GM18951 (cell line): ENCODE data around the gene MRPL37.
"Not testable (repeated sequence)": the region's sequence is repeated elsewhere in the genome, so short reads cannot be mapped to it uniquely, and the experiment has no call there.

Experiments
- POLR2A ChIP-seq: IDR thresholded peaks from 4 replicates; pipeline ENCODE4 v1.6.1; 2011; ENCODE audit warnings: mild to moderate bottlenecking; ENCODE audit not compliant: insufficient read length, insufficient read depth; ENCODE audit errors: extremely low read depth
- in situ Hi-C: fragments of 300-500 bp; cut with MboI; formaldehyde crosslinking; loops from one replicate; pipeline ENCODE4 v1.12.0; 2022; ENCODE audit warnings: low sequenced_read_pairs, mixed read lengths, inconsistent platforms; ENCODE audit not compliant: unreplicated experiment

Gene MRPL37

DNA sequence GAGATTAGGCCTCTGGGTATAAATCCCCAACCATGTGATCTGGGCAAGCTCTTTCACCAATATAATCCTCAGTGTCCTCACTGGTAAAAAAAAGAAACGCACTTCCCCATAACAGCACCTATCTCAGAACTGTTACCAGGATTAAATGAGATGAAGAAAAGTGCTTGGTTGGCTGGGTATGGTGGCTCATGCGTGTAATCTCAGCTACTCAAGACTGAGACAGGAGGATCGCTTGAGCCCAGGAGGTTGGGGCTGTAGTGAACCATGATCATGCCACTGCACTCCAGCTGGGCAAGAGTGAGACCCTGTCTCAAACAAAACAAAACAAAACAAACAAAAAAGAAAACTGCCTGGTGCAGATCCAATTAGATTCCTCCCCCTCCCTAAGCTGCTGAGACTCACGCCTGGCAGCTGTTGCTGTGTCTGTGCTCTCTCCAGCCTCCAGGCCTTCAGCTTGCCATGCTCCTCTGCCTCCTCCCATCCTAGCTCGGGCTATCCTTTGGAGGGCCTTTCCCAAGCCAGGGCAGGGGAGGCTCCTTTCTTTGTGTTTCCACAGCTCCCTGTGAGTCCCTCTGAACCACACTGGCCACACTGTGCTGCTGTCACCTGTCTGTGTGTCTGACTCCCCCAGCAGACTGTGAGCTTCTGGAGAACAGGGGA is 19.1 kb upstream of the MRPL37 start:
- in situ Hi-C loops, result no loop called here
- TF ChIP-seq POLR2A, result no peak

DNA sequence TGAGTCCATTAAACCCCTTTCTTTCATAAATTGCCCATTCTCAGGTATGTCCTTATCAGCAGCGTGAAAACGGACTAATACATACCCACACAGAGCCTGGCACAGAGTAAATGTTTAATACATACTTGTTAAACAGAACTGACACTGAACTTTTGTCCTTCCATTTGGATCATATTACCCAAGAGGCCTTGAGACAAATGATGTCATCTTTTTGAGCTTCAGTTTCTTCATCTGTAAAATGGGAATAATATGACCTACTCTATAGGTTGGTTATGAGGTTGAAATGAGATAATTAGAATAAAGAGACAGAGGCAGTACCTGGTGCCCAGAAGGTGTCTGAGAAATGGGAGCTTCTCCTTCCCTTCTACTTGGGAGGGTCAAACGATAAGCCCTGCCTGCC is 13.9 kb upstream of the MRPL37 start:
- TF ChIP-seq POLR2A, result no peak
- in situ Hi-C loops, result no loop called here

DNA sequence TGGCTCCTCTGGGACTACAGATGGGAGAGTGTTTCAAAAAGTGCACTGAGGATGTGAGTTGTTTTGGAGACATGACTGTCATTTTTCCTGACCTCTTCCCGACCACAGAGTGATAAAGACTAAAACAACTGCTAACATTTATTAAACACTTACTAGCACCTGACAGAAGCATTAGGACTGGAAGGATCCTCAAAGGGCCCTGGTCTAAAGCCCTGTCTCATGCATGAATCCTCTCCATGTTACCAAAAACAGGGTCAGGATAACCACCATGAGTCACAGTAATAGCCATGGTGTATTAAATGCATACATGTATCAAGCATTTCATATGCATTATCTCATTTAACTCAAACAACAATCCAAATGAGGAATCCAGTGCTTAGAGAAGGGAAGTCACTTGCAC is 11.7 kb upstream of the MRPL37 start:
- in situ Hi-C loops, result no loop called here
- no peak for TF ChIP-seq POLR2A

DNA sequence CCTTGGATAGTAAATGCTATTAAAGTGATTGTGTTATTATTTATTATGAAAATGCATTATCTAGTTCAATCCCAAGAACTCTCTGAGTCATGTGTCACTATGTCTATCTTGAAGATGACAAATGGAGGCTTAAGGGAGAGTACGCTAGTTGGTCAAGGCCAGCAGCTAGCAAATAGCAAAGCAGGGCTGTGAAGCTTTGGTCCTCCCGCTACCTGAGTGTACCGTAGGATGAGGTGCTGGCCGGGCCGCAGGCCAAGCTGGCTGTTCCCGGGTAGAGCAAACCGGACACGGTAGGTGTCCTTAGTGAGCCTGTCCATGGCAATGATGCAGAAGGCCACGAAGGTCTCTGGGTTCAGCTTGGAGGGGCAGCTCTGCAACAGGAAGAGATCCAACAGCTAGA is 9.4 kb upstream of the MRPL37 start:
- TF ChIP-seq POLR2A, result no peak
- in situ Hi-C loops, result no loop called here

- no peak for TF ChIP-seq POLR2A
- in situ Hi-C loops, result no loop called here
Measured at GRCh38 chr1:54191525-54191924, 8.4 kb upstream of the MRPL37 start.

- no peak for TF ChIP-seq POLR2A
- in situ Hi-C loops, result no loop called here
Measured at GRCh38 chr1:54193453-54193852, 6.5 kb upstream of the MRPL37 start.

DNA sequence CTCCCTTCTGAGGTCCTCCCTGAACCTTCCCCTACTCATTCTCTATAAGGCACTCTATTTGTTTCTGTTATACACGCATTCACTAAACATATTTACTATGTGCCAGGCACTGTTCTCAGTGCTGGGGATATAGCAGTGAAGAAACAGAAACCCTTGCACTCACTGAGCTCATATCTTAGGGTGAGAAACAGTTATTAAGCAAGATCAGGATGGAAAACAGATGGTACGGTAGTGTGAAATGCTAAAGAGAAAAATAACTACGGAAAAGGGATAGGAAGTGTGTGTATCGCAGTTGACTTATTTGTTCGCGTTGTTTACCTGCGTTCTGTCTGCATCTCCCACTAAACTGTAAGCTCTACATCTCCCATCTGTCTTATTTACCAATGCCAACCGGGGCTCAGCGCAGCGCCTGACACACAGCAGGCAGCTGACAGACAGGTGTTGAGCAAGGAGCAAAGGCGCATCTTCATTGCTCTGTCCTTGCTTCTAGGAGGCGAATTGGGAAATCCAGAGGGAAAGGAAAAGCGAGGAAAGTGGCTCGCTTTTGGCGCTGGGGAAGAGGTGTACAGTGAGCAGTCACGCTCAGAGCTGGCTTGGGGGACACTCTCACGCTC is 709 bp upstream of the MRPL37 start:
- TF ChIP-seq POLR2A, result no peak
- in situ Hi-C loops, result no loop called here

- in situ Hi-C loops, result no loop called here
- TF ChIP-seq POLR2A, result no peak
Measured at GRCh38 chr1:54200519-54200997, 591 bp downstream of the MRPL37 start.

- in situ Hi-C loops, result no loop called here
- no peak for TF ChIP-seq POLR2A
Measured at GRCh38 chr1:54204199-54204598, 4.2 kb downstream of the MRPL37 start.

DNA sequence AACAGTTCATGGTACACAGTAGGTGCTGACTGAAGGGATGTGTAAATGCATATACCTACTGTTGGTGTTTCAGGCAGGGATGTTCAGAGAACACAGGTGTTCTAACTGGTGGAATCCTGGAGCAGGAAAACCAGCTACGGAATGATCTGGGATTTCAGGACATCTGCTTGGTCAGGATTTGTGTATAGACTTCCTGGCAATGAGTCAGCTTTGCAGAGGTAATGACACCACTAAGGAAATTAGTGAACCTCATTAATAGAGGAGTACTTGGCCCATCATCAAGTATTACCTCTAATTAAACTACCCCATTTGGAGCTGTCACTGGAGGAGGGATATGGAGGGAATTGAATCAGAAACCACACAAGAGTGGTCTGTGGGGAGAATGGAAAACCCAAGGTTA is 7.3 kb downstream of the MRPL37 start:
- in situ Hi-C loops, result no loop called here
- TF ChIP-seq POLR2A, result no peak

DNA sequence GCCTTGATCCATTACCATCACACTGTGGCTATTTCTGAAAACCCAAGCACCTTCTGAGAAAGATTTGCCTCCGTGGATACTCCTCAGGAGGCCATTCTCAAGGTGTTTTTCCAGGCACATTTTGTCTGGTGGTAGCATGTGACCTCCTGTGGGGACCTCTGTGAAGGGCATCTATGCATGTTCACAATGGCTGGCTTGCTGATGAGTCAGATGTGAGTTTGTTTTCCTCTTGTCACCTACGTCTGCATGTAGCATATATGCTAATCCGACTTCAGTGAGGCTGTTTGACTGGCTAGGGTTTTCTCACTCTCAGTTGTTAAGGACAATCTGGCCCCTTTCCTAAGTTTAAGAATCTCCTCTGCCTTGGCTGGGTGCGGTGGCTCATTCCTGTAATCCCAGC is 7.9 kb downstream of the MRPL37 start:
- in situ Hi-C loops, result not testable (repeated sequence)

DNA sequence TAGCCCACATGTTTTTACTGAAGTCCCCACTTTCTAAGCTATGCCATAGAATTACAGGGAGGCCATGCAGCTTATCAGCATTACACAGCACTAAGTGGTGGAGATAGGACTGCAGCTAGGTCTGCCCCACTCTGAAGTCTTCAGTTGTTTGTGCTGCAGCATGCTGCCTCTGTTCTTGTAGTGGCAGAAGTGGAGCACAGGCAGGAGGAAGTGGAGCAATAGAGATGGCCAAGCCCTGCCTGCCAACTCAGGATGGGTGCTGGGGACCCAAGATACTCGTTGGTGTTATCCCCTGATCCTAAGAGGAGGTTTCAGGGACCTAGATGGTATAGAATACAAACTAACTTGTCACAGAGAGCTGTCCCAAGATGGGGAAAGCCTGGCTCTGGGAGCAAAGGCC is 12.9 kb downstream of the MRPL37 start:
- in situ Hi-C loops, result no loop called here

DNA sequence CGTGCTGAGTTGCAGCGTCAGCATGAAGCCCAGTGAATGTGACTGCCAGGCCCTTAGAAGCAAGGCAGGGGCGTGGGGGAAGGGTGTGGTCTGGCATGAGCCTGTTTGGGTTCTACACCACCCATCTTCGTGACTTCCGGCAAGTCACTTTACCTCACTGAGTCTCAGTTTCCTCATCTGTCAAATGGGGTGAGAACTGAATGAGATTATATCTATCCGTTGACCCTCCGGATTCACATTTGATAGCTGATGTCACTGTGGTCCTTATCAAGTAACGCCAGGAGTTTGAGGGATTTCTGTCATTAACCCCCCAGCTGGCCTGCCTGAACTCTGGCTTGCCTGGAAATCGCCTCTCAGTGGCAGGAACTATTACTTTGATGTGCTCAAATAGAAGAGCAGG is 15.6 kb downstream of the MRPL37 start:
- in situ Hi-C loops, result no loop called here
- no peak for TF ChIP-seq POLR2A

More for the DNA sequence above, 12.9 kb downstream of the MRPL37 start:
- no peak for TF ChIP-seq POLR2A

DNA sequence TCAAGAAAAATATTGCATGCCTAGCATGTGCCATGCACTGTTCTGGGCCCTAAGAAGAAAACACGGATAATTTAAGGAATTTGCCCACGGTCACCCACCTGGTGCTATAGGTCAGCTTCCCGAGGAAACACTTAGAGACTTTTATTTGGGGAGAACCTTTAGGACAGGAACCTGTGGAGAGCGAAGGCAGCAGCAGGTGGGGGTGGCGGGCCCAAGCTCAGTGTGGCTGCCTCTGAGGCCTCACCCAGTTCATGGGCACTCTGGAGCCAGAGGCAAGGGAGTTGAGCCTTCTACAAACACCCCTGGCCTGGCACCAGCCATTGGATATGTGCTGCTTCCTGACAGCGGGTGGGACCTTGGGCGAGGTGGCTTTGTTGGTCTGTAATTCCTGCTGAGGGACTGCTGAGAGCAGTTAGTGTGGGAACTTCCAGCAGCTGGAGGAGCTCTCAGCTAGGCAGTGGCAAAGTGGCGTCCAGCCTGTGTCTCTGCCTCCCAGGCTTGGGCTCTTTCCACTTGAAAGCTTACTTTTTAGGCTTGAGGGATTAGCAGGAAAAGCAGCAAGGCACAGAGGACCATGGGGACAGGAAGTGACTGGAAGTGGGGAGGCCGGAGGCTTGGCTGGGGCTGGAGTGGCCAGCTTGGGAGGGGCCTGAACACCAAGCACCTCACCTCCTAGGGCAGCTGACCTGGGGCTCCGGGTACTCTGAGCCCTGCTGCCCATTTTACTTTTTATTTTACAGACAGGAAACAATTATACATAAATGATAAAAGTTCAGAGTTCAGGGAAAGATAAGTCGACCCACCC is 19.1 kb downstream of the MRPL37 start:
- TF ChIP-seq POLR2A, result no peak
- in situ Hi-C loops, result no loop called here

GRCh38 chr1:54219688-54220003 is 19.7 kb downstream of the MRPL37 start:
- in situ Hi-C loops, result no loop called here
- no peak for TF ChIP-seq POLR2A
